NB4 (cell line): ENCODE data around the gene OR6B1.

Source experiments
- DNase-seq: peaks from one replicate; pipeline ENCODE4 v3.0.0; 2010; ENCODE audit warnings: low read depth
- H3K4me3 ChIP-seq: one replicate; pipeline ENCODE4 v1.5.1; 2011; ENCODE audit warnings: mild to moderate bottlenecking, low read depth, low read length, moderate library complexity
- MYC ChIP-seq: IDR thresholded peaks from 2 replicates; pipeline ENCODE4 v1.6.1; 2011; ENCODE audit warnings: low read depth, low read length
- POLR2A ChIP-seq: IDR thresholded peaks from 2 replicates; pipeline ENCODE4 v1.6.1; 2011; ENCODE audit warnings: mild to moderate bottlenecking; ENCODE audit not compliant: insufficient read length; ENCODE audit errors: extremely low read depth
- TF ChIP-seq, protein P1 (sequence below): IDR thresholded peaks from 2 replicates; pipeline ENCODE4 v1.6.1; 2011; ENCODE audit warnings: low read depth, low read length
- TF ChIP-seq, protein P2 (sequence below): IDR thresholded peaks from one replicate; pipeline ENCODE4 v1.5.1; 2012; ENCODE audit warnings: low read depth, low read length

Gene OR6B1

DNA sequence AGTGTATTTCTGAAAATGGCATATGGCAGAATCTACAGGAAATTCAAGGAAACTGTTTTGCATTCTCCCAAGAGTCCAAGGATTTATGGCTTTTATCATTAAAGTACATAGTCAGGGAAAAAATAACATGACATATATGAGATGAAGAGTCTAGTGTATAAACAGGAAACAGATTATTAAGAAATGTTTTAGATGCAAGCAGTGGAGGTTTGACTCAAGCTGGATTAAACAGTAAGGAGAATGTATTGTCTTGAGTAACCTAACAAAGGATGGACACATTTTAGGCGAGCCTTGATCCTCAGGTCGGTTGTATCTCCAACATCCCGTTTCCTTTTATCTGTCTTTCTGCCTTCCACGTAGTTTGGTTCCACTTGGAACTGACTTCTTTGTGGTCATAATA is 17.9 kb downstream of the OR6B1 start:
- no peak for DNase-seq
- H3K4me3 ChIP-seq, result no peak overlapping the region
- TF ChIP-seq MYC, result no peak

DNA sequence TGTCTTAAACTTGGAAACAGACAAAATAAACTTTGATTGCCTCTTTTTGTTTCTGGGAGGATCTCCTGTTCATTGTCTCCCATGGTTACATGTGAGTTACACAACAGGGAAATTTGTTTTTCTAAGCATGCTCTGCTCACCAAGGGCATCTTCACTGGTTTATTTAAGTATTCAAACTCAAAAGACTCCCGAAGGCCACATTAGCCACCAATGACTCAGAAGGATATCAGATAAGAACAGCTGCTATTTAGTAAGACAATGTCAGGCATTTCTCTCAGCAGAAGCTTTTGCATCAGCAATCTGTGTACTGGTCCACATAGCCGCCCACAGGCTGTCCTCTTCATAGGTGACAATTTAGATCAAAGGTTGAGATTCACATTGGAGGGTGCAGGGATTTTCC is 19.3 kb downstream of the OR6B1 start:
- H3K4me3 ChIP-seq, result no peak overlapping the region
- TF ChIP-seq, protein P1, sequence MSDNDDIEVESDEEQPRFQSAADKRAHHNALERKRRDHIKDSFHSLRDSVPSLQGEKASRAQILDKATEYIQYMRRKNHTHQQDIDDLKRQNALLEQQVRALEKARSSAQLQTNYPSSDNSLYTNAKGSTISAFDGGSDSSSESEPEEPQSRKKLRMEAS, result no peak
- TF ChIP-seq, protein P2, sequence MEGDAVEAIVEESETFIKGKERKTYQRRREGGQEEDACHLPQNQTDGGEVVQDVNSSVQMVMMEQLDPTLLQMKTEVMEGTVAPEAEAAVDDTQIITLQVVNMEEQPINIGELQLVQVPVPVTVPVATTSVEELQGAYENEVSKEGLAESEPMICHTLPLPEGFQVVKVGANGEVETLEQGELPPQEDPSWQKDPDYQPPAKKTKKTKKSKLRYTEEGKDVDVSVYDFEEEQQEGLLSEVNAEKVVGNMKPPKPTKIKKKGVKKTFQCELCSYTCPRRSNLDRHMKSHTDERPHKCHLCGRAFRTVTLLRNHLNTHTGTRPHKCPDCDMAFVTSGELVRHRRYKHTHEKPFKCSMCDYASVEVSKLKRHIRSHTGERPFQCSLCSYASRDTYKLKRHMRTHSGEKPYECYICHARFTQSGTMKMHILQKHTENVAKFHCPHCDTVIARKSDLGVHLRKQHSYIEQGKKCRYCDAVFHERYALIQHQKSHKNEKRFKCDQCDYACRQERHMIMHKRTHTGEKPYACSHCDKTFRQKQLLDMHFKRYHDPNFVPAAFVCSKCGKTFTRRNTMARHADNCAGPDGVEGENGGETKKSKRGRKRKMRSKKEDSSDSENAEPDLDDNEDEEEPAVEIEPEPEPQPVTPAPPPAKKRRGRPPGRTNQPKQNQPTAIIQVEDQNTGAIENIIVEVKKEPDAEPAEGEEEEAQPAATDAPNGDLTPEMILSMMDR, result no peak
- TF ChIP-seq MYC, result no peak
- DNase-seq, result no peak

DNA sequence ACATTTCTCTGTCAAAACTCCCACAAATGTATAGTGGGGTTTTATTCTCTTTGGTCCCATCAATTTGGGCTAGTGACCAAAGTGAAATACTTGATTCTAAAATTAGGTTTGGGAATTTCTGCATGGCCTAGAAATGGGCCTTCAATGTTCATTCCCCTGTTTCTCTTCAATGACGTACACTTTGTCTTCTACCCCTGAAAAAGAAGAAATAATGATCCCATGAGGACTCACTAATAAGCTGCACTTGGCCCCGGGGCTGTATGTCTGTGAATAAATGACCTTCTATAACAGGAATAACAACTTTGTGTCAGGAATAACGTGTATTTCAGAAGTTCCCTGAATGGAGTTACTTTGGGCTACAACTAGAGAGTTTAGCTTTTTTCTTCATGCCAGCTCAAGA is 20.2 kb downstream of the OR6B1 start:
- TF ChIP-seq, protein P2, result no peak
- TF ChIP-seq MYC, result no peak
- TF ChIP-seq POLR2A, result no peak
- no peak overlapping the region for H3K4me3 ChIP-seq
- no peak for DNase-seq

DNA sequence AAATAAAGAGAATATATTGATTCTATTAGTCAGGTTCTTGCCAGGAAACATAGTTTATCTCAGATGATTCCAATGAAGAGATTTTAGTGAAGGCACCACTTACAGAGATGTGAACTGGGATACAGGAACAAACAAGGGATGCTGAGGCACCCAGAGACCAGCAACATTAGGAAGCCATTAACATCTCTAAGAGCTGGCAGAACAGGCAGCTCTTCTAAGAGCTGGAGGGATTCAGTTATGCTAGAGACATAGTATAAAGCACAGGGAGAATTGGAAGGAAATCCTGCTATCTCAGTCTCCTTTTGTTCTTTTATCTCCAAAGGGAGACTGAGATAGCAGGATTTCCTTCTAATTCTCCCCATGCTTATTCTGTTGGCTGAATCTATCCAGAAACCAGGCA is 22.0 kb downstream of the OR6B1 start:
- H3K4me3 ChIP-seq, result no peak overlapping the region
- no peak for DNase-seq
- TF ChIP-seq, protein P2, result no peak
- TF ChIP-seq POLR2A (no peak), MYC (no peak)
- TF ChIP-seq, protein P1, result no peak

DNA sequence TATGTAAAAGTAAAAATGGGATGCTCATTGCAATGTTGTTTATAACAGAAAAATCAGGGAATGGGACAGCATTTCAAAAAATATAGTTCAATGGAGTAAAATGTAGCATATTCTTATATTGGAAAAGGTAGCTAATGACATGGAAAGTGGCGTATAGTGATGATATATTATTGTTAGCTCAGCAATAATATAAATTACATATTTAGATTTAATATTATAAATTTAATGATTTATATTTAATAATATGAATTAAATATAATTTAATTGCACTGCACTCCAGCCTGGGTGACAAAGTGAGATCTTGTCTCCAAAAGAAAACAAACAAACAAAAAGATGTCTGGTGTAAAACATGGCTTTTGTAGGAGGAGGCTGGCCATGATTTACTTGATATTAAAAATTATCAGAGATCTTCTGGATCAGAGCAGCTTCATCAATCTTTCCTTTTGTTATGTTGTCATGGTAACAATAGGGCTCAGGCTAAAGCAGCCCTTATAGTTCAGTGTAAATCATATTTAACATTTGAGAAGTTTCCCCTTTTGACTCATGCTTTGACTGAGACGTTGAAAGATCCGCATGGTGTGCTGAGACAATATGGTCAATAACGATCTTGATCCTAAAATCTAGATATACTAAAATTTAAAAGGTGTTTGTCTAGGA is 23.2 kb downstream of the OR6B1 start:
- TF ChIP-seq, protein P1, result no peak
- no peak overlapping the region for H3K4me3 ChIP-seq
- no peak for DNase-seq

DNA sequence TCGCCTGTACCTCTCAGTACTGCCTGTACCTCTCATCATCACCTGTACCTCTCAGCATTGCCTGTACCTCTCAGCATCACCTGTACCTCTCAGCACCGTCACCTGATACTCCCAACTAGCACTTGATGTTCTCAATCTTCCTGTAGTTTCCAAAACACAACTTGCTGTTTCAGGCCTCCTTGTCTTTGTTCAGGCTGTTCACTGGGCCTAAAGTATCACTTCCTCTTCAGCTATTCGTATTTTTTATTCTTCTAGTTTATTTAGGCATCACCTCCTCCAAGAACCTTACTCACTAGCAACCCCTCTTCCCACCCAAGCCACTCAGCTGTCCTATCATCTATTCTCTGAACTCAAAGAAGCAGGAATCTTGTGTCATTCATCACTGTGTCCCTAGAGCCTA is 24.1 kb downstream of the OR6B1 start:
- DNase-seq, result no peak
- no peak overlapping the region for H3K4me3 ChIP-seq
- TF ChIP-seq, protein P2, result no peak
- TF ChIP-seq MYC (no peak), POLR2A (no peak)
- TF ChIP-seq, protein P1, result no peak

DNA sequence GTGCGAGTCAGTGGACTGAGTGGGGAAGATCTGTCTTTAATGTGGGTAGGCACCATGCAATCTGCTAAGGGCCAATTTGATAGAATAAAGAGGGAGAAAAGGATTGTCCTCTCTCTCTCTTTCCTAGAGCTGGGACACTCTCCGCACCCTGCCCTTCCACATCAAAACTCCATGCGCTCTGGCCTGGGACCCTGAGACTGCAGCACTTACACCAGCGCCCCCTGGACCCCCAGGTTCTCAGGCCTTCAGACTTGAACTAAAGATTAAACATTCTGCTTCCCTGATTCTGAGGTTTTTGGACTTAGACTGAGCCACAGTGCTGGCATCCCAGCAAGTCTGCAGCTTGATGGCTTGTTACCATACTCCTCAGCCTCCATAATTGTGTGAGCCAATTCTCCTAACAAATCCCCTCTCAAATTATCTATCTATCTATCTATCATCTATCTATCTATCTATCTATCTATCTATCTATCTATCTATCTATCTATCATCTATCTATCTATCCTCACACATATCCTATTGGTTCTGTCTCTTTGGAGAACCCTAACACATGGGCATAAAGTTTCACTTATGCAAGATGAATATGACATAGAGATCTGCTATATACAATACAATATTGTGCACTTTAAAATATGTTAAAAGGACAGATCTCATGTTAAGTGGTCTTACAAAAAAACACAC is 26.2 kb downstream of the OR6B1 start:
- DNase-seq, result no peak
- no peak overlapping the region for H3K4me3 ChIP-seq
- TF ChIP-seq POLR2A, result no peak
- TF ChIP-seq, protein P2, result no peak
- TF ChIP-seq, protein P1, result no peak
- no peak for TF ChIP-seq MYC
